AG04450 (cell line): Measurements from ENCODE around the gene TGM2. TPM values are rescaled to one million over a fixed set of nuclear protein-coding genes. Genes with fewer than 3 reads are reported as not detected.

Source experiments
- CTCF ChIA-PET: fragments of 300-600, 350-600 bp; formaldehyde crosslinking; extraction: SDS; loops from one replicate; lab custom pipeline; 2022; ENCODE audit warnings: antibody characterized with exemption, inconsistent platforms; lab: Charles Lee
- POLR2A ChIA-PET: fragments of 350-600 bp; formaldehyde crosslinking; extraction: SDS; loops from one replicate; lab custom pipeline; 2021; ENCODE audit warnings: antibody characterized with exemption, inconsistent platforms; lab: Yijun Ruan, JAX
- DNase-seq: peaks from one replicate; pipeline ENCODE4 v3.0.0-alpha.2; 2011; ENCODE audit warnings: low read depth, low spot score
- H3K27ac ChIP-seq: one replicate; pipeline ENCODE4 v1.5.1; 2012; ENCODE audit warnings: low read depth, low read length, control low read depth
- H3K27me3 ChIP-seq: one replicate; pipeline ENCODE4 v1.6.0; 2012; ENCODE audit warnings: low read length; ENCODE audit not compliant: control insufficient read depth, insufficient read depth
- H3K4me3 ChIP-seq: 2 replicates; pipeline ENCODE4 v1.5.1; 2011; ENCODE audit warnings: mild to moderate bottlenecking, low read depth, low read length, control low read depth
- H3K9me3 ChIP-seq: 2 replicates; pipeline ENCODE4 v1.5.1; 2012; ENCODE audit warnings: low read length; ENCODE audit not compliant: control insufficient read depth, insufficient read depth
- polyA plus RNA-seq: library from polyadenylated mRNA; depleted of rRNA; stranded (reverse); fragments of >200 nt; gene quantifications from 2 replicates; pipeline ENCODE4 v1.2.3, GENCODE V29; 2011
- TF ChIP-seq, protein P1 (sequence below): IDR thresholded peaks from 2 replicates; pipeline ENCODE4 v1.5.1; 2011; ENCODE audit warnings: low read depth, low read length, control low read depth, inconsistent platforms

Gene TGM2
- polyA plus RNA-seq, 1 experiment = 326 TPM

DNA sequence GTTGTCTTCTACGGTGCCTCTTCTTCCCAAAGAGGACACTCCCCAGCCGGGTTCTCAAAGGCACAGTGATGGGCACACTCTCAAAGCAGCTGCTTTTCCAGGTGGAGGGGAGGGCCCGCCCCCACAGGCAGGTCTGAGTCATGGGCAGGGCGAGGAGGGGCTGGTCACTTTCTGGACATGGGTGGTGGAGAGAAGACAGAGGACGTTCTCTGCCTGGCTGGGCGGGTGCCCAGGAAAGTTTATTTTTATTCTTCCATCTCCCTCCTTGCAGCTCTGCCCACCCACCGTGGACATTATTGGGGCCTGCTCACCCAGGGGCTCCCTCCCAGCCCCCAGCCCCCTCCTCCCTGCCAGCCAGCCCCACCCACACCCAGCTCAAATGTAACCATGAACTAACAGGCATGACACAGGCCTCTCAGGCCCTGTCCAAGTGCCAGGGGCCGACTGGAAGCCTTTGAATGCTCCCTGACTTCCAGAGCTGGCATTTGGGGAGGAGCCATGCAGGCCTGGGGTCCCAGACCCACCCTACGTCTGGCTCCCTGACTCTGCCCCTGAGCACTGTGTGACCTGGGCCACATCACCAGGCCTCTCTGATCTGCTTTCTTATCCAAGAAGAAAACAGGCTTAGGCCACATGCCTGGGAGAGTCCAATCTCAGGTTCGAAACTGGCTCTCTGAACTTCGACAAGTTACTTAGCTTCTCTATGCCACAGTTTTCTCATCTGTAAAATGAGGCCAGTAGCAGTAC lies 8.0 kb downstream of the TGM2 start:
- DNase-seq = no peak
- Histone ChIP-seq H3K27ac (peak overlapping the region; percentile 47), H3K9me3 (no peaks in the 10 kb centered on the region), H3K4me3 (no peak overlapping the region), H3K27me3 (no peaks in the 10 kb centered on the region)
- TF ChIP-seq, protein P1, sequence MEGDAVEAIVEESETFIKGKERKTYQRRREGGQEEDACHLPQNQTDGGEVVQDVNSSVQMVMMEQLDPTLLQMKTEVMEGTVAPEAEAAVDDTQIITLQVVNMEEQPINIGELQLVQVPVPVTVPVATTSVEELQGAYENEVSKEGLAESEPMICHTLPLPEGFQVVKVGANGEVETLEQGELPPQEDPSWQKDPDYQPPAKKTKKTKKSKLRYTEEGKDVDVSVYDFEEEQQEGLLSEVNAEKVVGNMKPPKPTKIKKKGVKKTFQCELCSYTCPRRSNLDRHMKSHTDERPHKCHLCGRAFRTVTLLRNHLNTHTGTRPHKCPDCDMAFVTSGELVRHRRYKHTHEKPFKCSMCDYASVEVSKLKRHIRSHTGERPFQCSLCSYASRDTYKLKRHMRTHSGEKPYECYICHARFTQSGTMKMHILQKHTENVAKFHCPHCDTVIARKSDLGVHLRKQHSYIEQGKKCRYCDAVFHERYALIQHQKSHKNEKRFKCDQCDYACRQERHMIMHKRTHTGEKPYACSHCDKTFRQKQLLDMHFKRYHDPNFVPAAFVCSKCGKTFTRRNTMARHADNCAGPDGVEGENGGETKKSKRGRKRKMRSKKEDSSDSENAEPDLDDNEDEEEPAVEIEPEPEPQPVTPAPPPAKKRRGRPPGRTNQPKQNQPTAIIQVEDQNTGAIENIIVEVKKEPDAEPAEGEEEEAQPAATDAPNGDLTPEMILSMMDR = no peak
- CTCF ChIA-PET = interaction anchor here (0.6 to 1.6 kb wide), 6 partner anchors 64 to 593 kb away, joined by 3 to 8 read pairs (median 4); no protein-coding TSS in a partner anchor
- POLR2A ChIA-PET = interaction anchor here (1.0 kb wide), 1 partner anchor 11 kb away, joined by 3 read pairs; no protein-coding TSS in a partner anchor

DNA sequence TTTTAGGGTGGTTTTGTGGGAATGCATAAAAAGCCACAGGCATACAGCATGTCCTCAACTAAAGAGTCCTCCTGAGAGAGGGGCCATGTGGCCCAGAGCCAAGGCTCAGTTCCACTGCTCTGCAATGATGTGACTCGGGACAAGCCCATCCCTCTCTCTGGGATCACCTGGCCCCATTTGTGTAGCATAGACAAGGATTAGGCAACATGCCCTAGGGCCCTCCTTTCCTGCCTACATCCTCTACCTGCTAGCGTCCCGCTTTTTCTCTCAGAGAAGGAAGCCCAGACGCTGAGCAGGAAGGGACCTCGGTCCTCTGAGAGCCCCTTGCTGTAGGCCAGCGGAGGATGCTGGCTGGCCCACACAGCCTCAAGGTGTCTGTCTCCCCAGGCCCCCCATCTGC lies 8.8 kb downstream of the TGM2 start:
- Histone ChIP-seq H3K27me3 (no peaks in the 10 kb centered on the region), H3K27ac (no peak overlapping the region), H3K9me3 (no peaks in the 10 kb centered on the region), H3K4me3 (no peak overlapping the region)
- TF ChIP-seq, protein P1 = no peak
- ChIA-PET POLR2A (no interaction called here), CTCF (interaction anchor here (1.0 kb wide), 1 partner anchor 65 kb away, joined by 3 read pairs; no protein-coding TSS in a partner anchor)
- DNase-seq = no peak

DNA sequence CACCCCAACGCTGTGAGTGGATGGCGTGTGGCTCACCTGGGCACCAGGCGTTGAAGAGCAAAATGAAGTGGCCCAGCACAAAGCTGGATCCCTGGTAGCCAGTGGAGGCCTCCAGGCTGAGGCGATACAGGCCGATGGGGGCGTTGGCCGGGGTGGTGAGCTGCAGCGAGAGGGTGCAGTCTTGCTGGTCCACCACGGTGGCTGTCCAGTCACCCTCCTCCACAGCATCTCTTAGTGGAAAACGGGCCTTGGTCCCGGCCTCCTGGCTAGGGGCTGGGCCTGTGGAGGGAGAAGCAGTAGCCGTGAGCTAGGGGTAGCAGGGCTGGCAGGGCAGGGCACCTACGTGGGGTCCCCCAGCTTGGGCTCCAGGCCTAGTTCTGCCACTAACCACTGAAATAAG lies 9.3 kb downstream of the TGM2 start:
- no peak overlapping the region for H3K4me3 ChIP-seq
- no peaks in the 10 kb centered on the region for H3K27me3 ChIP-seq
- ChIA-PET CTCF (interaction anchor here (1.0 kb wide), 1 partner anchor 65 kb away, joined by 3 read pairs; no protein-coding TSS in a partner anchor), POLR2A (no interaction called here)
- no peak for DNase-seq
- TF ChIP-seq, protein P1 = no peak
- H3K27ac ChIP-seq = no peak overlapping the region
- no peaks in the 10 kb centered on the region for H3K9me3 ChIP-seq

DNA sequence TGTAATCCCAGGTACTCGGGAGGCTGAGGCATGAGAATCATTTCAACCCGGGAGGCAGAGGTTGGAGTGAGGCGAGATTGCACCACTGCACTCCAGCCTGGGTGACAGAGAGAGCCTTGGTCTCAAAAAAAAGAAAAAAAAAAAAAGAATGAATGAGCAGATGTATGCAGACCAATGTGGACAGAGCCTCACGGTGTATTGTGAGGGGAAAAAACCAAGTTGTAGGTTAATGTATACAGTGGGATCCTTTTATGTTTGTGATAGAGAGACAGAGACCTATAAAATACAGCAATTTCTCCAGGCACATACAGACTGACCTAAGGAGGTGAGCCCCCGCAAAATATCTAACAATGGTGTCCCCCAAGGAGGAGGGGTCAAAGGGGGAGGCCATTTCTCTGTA lies 11.7 kb downstream of the TGM2 start:
- DNase-seq = no peak
- H3K9me3 ChIP-seq = no peaks in the 10 kb centered on the region
- ChIA-PET POLR2A (no interaction called here), CTCF (interaction anchor here (0.9 to 1.8 kb wide), 2 partner anchors 80 to 293 kb away, joined by 4 to 6 read pairs; no protein-coding TSS in a partner anchor)
- H3K27me3 ChIP-seq = no peaks in the 10 kb centered on the region
- no peak overlapping the region for H3K4me3 ChIP-seq
- no peak overlapping the region for H3K27ac ChIP-seq
- TF ChIP-seq, protein P1 = no peak
